ENCODE data around the gene TYW1B.
"Not testable (repeated sequence)": the region's sequence is repeated elsewhere in the genome, so short reads cannot be mapped to it uniquely, and the experiment has no call there.

The TYW1B gene

DNA sequence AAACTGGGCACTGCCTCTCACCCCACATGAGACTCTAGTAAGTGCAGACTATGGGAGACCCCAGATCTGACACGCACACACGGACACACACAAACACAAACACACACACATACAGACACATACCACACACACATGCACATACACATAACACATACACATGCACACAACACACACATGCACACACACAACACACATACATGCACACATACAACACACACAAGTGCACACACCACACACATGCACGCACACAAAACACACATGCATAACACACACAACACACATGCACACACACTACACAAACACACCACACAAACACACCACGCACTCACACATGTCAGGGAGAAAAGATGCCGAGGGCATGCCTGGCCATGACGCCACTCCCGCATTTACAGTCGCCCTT is 205.5 kb downstream of the TYW1B start:
- no peak for DNase-seq (ENCODE audit: low read depth)

DNA sequence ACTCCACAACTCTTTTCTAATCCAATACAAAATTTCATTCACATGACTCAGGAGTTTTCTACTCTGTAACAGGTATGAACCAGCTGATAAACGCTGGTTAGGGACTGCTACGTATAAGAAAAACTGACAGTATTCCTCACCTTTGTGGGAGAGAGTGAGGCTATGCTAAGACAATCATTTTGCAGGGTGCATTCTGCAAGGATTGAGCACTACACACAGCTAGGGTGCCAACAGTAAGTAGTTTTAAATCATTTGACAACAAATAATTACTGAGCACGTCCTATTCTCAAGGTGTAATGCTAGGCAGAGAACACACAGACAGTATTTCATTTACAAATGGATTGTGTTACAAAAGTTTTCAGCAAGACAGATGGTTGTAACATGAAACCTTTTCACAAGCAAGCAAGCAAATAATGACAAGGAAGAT is 206.2 kb downstream of the TYW1B start:
- DNase-seq (ENCODE audit: low read depth): not testable (repeated sequence)

DNA sequence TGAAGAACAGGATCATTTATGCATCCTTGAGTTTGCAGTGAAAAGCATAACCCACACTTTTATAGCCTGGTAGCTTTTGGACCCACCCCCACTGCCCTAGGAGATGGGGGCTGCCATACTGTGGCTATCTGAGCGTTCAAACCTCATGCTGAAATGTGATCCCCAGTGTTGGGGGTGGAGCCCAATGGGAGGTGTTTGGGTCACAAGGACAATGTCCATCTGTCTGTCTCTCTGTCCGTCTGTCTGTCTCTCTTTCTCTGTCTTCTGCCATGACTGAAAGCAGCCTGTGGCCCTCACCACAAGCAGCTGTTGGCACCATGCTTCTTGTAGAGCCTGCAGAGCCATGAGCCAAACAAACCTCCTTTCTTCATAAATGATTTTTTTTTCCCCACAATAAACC is 207.1 kb downstream of the TYW1B start:
- not testable (repeated sequence) for DNase-seq (ENCODE audit: low read depth)

DNA sequence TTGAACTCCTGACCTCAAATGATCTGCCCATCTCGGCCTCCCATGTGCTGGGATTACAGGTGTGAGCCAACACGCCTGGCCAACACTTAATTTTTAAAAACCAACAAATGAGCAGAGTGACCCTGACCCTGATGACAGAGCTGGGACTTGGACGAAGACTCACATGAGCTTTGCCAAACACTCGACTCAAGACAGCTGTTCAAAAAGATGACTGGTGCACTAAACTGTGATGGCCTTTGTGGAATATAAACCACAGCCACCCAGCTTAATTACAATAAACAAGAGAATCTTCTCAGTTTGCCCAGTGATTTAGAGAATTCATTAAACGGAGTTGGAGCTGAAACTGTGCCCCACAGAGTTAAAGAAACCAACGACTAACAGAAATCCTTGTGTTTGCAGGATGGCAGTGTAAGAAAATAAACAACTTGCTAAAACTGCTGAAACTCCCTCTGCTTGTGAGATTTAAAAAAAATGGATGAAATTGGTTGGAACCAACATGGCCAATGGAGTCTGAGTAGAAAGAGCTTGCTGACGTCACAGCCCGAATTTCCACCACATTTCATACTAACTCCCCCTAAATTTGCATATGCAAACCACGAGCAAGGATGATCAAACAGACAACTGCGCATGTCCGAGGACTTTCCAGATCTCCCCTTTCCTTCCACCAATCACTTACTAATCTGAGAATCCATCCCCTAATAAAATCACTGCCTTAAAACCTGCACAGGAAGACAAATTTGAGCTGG is 209.4 kb downstream of the TYW1B start:
- DNase-seq (ENCODE audit: low read depth): not testable (repeated sequence)

DNA sequence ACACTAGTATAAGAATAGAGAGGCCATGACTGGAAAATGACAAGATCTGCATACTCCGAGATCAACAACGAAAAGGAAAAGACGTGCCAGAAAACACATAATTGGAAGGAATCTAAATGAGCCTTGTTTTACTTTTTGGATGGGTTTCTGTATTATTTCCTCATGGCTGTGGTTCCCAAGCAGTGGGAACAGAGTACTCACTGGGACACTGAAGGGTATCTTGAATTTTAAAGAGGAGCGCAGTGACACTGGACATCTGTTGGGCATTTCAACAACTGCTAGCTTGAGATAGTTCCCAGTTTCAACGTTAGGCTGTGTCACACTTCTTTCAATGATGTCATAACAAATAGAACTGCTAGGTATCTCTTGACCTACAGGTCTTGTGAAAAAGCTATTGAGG is 218.2 kb downstream of the TYW1B start:
- DNase-seq (ENCODE audit: low read depth): not testable (repeated sequence)

DNA sequence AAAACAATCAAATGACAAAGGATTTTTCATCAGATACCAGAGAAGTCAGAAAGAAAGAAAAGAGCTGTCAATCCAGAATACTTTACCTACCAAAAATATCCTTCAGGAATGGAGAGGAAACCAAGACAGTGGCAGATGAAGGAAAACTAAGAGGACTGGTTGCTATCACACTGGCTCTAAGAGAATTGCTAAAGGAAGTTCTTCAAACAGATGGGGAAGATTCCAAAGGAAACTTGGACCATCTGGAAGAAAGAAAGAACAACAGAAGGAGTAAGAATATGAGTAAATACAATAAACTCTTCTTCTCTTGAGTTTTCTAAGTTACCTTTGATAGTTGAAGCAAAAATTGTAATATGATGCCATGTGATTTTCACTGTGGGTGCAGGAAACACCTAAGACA is 220.0 kb downstream of the TYW1B start:
- DNase-seq (ENCODE audit: low read depth): not testable (repeated sequence)

DNA sequence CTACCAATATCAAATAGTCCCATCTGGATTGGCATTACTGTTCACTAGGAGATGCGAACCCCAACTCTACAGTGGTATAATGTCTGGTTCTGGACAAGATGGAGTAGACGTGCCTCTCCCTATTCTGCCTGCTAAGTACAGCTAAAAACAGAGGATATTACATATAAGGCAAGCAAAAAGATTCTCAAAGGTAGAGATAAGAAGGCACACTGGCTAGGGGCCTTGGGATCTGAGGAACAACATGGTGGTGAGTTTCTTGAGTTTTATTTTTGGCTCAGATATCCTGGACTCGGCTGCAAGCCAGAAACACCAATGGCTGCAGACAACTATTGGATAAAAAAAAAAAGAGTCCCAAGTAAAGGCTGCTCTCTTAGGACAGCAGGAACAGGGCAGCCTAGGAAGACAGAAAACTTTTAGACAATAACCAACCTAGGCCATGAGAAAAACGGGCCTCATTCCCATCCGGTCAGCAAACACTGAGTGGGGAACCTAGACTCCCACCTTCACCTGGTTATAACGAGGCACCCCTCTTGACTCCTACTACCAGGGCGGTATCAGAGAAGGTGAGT is 222.1 kb downstream of the TYW1B start:
- DNase-seq (ENCODE audit: low read depth): not testable (repeated sequence)

DNA sequence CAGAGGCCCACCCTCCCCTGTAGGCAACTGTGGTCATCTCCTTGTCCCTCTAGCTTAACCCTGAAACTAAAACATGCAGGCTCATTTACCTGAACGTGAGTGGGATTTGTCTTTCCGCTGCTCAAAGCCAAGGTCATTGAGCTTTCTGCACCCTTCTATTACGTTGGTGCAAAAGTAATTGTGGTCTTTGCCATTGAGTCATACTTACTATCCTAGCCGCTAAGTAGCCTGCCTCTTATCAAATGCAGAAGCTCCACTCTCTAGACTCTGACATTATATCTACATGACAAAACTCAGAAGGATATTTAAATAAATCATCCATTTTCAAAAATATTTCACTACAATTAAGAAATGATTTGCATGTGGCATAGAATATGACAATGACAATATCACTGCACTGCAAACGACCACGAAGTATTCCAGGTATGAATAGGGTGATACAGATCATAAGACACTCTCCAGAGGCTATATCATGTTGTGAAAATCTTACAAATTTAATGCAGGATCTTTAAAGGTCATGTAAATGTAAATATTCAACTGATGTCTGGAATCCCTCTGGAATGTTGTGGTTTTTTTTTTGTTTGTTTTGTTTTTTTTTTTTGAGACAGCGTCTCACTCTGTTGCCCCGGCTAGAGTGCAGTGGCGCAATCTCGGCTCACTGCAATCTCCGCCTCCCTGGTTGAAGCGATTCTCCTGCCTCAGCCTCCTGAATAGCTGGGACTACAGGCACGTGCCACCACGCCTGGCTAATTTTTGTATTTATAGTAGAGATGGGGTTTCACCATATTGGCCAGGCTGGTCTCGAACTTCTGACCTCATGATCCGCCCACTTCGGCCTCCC is 223.0 kb downstream of the TYW1B start:
- not testable (repeated sequence) for DNase-seq (ENCODE audit: low read depth)

DNA sequence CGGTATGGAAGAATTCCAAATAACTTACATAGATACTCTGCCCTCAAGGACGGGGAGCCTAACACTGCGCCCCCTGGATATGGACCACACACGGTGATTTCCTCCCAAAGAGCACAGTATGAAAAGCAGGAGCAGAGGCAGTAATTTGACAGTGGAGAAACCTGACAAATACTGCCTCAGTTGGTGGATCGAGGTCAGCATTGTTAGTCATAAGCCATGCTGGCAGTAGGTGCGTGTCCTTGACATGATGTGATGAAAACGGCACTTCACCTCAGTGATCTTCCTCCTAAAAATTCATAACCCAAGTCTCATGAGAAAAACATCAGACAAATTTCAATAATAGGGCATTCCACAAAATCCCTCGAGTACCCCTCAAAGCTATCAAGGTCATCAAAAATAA is 224.5 kb downstream of the TYW1B start:
- not testable (repeated sequence) for DNase-seq (ENCODE audit: low read depth)

DNA sequence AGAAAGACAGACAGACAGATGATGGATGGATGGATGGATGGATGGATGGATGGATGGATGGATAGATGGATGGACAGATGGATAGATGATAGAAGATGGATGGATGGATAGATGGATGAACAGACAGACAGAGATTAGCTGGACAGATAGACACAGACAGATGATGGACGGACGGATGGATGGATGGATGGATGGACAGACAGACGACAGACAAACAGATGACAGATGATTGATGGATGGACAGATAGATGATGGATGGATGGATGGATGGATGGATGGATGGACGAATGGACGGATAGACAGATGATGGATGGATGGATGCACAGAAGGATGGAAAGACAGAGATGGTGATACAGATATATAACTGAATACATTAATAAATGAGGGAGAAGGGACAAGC is 224.9 kb downstream of the TYW1B start:
- DNase-seq (ENCODE audit: low read depth): no peak

DNA sequence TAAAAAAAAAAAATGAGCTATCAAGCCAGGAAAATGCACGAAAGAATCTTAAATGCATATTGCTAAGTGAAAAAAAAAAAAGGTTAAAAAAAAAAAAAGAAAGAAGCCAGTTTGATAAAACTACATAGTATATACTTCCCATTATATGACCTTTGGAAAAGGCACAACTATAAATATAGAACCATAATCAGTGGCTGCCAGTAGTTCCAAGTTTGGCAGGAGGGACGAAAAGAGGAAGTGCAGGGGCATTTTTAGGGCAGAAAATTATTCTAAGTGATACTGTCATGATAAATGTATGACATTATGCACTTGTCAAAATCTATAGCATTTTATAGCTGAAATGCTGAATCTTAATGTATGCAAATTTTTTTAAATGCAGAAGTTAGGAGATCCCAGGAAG is 226.3 kb downstream of the TYW1B start:
- not testable (repeated sequence) for DNase-seq (ENCODE audit: low read depth)

DNA sequence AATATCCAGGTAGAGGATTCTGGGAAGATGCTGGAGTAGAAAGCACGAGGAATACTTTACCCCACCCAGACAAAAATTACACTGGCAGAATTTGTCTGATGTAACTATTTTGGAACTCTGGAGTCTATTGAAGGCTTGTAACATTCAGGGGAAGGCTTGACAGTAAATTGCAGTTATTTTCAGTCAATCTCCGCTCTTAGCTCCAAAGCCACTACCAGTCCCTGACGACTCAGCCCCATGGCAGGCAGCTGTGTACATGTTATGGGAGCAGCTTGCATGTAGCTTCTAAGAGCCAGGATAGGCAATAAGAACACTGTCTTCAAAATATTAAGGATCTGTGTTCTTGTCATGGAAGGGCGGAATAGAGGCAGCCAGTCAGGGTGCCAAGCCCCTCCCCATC is 238.0 kb downstream of the TYW1B start:
- not testable (repeated sequence) for DNase-seq (ENCODE audit: low read depth)

DNA sequence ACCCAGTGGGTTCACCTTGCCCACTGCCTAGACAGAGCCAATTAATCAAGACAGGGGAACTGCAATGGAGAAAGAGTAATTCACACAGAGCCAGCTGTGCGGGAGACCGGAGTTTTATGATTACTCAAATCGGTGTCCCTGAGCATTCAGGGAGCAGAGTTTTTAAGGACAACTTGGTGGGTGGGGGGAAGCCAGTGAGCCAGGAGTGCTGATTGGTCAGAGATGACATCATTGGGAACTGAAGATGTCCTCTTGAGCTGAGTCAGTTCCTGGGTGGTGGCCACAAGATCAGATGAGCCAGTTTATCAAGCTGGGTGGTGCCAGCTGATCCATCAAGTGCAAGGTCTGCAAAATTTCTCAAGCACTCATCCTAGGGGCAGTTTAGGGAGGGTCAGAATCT is 240.7 kb downstream of the TYW1B start:
- DNase-seq (ENCODE audit: low read depth): not testable (repeated sequence)

DNA sequence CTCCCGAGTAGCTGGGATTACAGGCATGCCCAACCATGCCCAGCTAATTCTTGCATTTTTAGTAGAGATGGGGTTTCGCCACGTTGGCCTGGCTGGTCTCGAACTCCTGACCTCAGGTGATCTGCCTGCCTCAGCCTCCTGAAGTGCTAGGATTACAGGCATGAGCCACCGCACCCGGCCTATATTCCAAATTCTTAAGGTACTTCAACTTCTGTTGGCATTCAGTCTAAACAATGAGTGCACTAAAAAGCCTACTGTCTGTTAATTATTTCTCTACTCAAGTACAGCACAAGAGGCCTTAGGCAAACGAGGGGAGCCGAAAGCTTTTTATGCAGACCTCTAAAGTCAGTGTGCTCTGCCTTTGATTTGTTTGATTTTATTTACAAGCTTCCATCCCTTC is 243.4 kb downstream of the TYW1B start:
- DNase-seq (ENCODE audit: low read depth): not testable (repeated sequence)

DNA sequence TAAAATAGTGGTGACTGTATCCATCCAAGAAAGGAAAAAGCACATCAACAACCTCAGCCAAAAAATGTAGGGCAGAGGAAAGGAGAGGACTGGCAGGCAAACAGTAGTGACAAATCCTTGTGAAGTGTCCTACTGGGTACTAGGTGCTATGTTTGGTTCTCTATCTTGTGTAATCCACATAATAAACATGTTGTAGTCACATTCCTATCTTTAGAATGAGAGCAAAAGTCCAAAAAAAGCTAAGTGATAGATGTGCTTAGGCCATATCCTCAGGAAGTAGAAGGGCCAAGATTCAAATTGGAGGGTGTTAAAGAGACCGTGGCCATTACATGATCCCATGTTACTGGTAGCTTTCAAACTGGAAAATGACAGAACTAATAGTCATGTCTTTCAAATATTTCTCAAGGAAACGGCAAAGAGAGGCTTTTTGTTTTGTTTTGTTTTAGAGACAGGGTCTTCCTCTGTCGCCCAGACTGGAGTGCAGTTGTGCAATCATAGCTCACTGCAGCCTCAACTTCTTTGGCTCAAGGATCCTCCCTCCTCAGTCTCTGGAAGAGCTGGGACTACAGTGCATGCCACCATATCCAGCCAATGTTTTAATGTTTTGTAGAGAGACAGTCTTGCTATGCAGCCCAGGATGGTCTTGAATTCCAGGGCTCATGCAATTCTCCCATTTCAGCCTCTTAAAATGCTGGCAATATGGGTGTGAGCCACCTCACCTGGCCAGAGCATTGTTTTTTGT is 244.2 kb downstream of the TYW1B start:
- not testable (repeated sequence) for DNase-seq (ENCODE audit: low read depth)

DNA sequence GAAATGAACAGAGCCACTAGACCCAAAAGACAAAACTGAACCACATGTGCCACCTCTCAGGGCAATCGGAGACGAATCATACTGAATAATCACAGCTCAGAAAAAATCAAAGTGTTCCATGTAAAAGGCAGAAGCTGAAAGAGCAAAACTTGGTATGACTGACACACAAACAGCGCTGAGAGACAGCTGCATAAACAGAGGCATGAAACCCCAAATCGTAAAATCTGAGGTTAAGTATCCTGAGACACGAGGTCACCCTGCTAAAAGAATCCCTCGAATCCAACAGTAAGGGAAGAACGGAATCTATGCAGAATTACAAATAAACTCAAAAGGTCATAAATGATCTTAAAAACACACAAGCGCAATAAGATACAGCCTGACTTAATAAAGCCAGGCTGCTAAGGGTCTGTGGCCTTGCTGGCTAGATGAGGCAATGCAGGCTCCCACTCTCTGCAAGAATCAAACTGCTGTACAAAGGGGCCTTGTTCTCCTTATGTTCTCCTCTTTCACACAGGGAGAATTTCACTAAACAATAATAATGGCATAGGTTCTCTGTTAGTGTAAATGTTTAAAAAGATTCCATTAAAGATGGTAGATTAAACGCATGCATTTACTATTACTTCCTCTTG is 247.7 kb downstream of the TYW1B start:
- DNase-seq (ENCODE audit: low read depth): not testable (repeated sequence)

DNA sequence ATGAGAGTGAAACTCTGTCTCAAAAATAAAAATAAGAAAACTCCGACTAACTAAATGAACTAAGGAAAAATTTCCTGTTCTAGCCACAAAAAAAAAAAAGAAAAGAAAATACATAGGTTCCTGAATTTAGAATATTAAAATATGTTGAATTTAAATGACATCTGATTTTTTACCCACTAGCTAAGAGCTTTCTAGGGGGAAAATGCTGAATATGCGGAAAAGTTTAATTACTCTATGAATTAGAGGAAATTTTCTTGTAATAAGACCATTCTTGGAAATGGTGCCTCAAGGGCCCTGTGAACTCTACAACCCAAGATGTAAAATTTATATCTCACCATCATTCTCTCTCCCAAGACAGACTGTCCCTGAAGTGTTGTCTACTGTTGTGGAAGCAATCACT is 250.9 kb downstream of the TYW1B start:
- DNase-seq (ENCODE audit: low read depth): no peak

DNA sequence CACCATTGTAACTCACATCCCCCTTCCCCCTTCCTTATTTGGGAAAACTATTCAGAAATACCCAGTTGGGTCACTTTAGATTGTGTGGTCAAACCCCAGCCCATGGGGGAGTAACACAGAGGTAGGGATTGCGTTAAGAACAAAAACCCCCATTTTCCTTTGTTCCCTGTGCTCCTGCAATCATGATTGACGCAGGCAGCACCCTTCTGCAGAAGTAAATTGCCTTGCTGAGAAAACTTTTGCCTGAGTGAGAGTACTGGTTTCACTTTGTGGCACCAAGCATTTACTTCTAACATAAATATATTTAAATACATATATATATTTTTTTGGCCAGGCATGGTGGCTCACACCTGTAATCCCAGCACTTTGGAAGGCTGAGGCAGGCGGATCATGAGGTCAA is 266.0 kb downstream of the TYW1B start:
- not testable (repeated sequence) for DNase-seq (ENCODE audit: low read depth)

DNA sequence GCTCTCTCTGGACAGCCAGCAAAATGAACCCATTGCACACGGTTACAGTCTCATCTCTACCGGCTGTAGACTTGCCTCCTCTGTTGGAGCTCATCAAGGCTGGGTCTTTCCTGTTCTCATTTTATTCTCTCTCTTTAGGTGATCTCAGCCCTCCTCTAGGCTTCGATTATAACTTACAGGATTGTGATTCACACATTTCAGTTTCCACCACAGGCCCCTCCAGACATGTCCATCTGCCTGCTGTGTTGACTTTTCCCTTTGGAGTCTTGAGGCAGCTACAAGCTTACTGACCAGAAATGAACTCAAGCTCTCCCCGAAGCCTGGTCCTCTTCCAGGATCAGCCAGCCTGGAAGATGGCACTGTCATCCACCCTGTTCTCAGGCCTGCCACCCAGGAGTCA is 268.5 kb downstream of the TYW1B start:
- DNase-seq (ENCODE audit: low read depth): not testable (repeated sequence)

DNA sequence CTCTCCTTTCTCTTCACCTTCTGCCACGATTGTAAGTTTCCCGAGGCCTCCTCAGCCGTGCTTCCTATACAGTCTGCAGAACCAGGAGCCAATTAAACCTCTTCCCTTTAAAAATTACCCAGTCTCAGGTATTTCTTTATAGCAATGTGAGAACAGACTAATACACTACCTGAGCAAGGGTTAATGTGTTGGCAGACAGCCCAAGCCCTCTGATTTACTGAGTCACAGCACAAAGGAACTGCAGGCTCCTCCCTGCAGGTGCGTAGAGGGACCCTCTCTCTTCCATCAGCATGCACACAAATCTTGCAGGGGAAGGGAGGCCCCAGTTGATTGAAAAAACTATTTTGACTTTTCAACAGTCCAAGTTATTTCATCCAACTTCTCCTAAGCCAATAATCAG is 271.3 kb downstream of the TYW1B start:
- DNase-seq (ENCODE audit: low read depth): not testable (repeated sequence)

DNA sequence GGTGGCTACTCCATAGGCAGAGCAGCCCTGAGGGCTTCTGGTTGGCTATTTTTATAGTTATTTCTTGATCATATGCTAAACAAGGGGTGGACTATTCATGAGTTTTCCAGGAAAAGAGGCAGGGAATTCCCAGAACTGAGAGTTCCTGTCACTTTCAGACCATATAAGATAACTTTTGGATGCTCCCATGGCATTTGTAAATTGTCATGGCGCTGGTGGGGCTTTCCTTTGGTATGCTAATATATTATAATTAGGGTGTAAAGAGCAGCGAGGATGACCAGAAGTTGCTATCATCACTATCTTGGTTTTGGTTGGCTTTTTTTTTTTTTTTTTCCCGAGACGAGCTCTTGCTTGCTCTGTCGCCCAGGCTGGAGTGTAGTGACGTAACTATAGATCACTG is 272.8 kb downstream of the TYW1B start:
- DNase-seq (ENCODE audit: low read depth): not testable (repeated sequence)

DNA sequence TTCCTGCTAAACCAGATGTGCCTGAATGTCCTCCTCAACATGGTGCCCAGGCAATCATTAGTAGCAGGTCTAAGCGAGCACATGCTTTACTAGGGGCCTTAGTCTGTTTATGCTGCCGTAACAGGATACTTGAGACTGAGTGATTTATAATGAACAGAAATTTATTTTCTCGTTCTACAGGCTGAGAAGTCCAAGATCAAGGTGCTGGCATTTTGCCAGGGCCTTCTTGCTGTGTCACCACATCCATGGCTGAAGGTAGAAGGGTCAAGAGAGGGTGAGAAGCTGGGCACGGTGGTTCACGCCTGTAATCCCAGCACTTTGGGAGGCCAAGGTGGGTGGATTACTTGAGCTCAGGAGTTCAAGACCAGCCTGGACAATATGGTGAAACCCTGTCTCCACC is 273.6 kb downstream of the TYW1B start:
- DNase-seq (ENCODE audit: low read depth): not testable (repeated sequence)

Measured in stromal cell of bone marrow (primary cell).